Esophagus squamous epithelium (tissue), 5 donors: ENCODE data around the gene HOXA13. TPM values are rescaled to one million over a fixed set of nuclear protein-coding genes. Genes with fewer than 3 reads are reported as not detected.

Source experiments
- DNase-seq: peaks from one replicate; lab custom pipeline; 2025; lab: John Stamatoyannopoulos, UW
- H3K27ac ChIP-seq, 4 donors: fragments of 200-600 bp; sonication (generic); one replicate each; pipeline ENCODE4 v1.5.1; 2016 to 2019; ENCODE audit warnings: mild to moderate bottlenecking in 1 of 4
- H3K27me3 ChIP-seq, 4 donors: fragments of 200-600 bp; sonication (generic); 1 replicate in 3 of 4; 2 replicates in 1 of 4; pipeline versions ENCODE4 v1.5.1 to v1.6.0; 2017 to 2021; ENCODE audit warnings: antibody characterized with exemption in 1 of 4
- H3K36me3 ChIP-seq, 3 donors: fragments of 200-600 bp; sonication (generic); one replicate each; pipeline ENCODE4 v1.5.1; 2016 to 2019
- H3K4me1 ChIP-seq, 3 donors: fragments of 200-600 bp; sonication (generic); one replicate each; pipeline ENCODE4 v1.5.1; 2017 to 2019
- H3K4me3 ChIP-seq, 4 donors: fragments of 200-600 bp; sonication (generic); 1 replicate in 3 of 4; 2 replicates in 1 of 4; pipeline ENCODE4 v1.5.1; 2016 to 2019; ENCODE audit warnings: mild to moderate bottlenecking in 2 of 4, moderate library complexity in 1 of 4
- H3K9me3 ChIP-seq, 3 donors: fragments of 200-600 bp; sonication (generic); one replicate each; pipeline ENCODE4 v1.5.1; 2016 to 2019
- CTCF ChIP-seq, 6 experiments: fragments of 450-650 bp in 4 of 6; fragments of 200-600 bp in 2 of 6; sonication (generic) in 2 of 6; IDR thresholded peaks; one replicate each; pipeline ENCODE4 v1.5.1; 2016 to 2019; ENCODE audit warnings: antibody characterized with exemption in 6 of 6, mild to moderate bottlenecking in 4 of 6, moderate library complexity in 4 of 6
- POLR2A ChIP-seq, 4 donors: fragments of 450-650 bp; IDR thresholded peaks; one replicate each; pipeline ENCODE4 v1.6.1; 2017; ENCODE audit warnings: antibody characterized with exemption in 4 of 4, mild to moderate bottlenecking in 4 of 4, moderate library complexity in 3 of 4
- WGBS, 2 donors: methylation state at CpG; one replicate each; pipeline ENCODE4 v1.1.5; 2018; 5-methylcytosine and 5-hydroxymethylcytosine counted together
- intact Hi-C: fragments of 100-400 bp; cut with DNase I; formaldehyde crosslinking; loops from one replicate; pipeline ENCODE4 v1.15.0; 2022
- total RNA-seq, 4 donors: library from RNA; depleted of rRNA; stranded (reverse); fragments of >200 nt; gene quantifications; one replicate each; pipeline ENCODE4 v1.1.0, GENCODE V29; 2016
- donor health status: DM: yes; HTN: yes; CAD: no.

The HOXA13 gene
- total RNA-seq, 4 donors from 2014 or later, result not detected

GRCh38 chr7:27211084-27211446, 11.2 kb upstream of the HOXA13 start:
- Histone ChIP-seq H3K4me1 (peaks cover 7 to 19% (median 10%) of the 10 kb centered on the region in 3 donors), H3K27me3 (peaks cover 14 to 100% (median 56%) of the 10 kb centered on the region in 4 donors), H3K27ac (no peak overlapping the region), H3K4me3 (no peak overlapping the region), H3K36me3 (no peaks in the 10 kb centered on the region), H3K9me3 (no peaks in the 10 kb centered on the region)
- TF ChIP-seq CTCF (IDR thresholded peaks at IDR 0.05), result no peak
- no peak for TF ChIP-seq POLR2A (IDR thresholded peaks at IDR 0.05)
- intact Hi-C loops, result loop anchor here (5.0 kb wide), 1 partner anchor 371 kb away; no protein-coding TSS in a partner anchor
- no peak for DNase-seq
- 71 to 83% methylated on average over 1 of the region's 1 CpG for WGBS, 2 donors

- intact Hi-C loops, result loop anchor here (5.0 kb wide), 1 partner anchor 372 kb away; no protein-coding TSS in a partner anchor
- peaks cover 19 to 100% (median 61%) of the 10 kb centered on the region in 4 donors for H3K27me3 ChIP-seq
- peak overlapping the region in 3 of 4 donors; percentile 9 to 53 (median 29) for H3K4me3 ChIP-seq
- WGBS, 2 donors, result 7 to 15% methylated on average over 23 to 28 of the region's 32 CpGs
- TF ChIP-seq CTCF (IDR thresholded peaks at IDR 0.05), result peak; percentile 28 to 79 (median 57)
- TF ChIP-seq POLR2A (IDR thresholded peaks at IDR 0.05), result no peak
- no peaks in the 10 kb centered on the region for H3K9me3 ChIP-seq
- no peak overlapping the region for H3K27ac ChIP-seq
- no peak for DNase-seq
- peaks cover 7 to 19% (median 11%) of the 10 kb centered on the region in 3 donors for H3K4me1 ChIP-seq
- H3K36me3 ChIP-seq, result no peaks in the 10 kb centered on the region
Observed at GRCh38 chr7:27210441-27211083, 10.7 kb upstream of the HOXA13 start.

GRCh38 chr7:27209933-27210440, 10.1 kb upstream of the HOXA13 start:
- Histone ChIP-seq H3K4me3 (no peak overlapping the region), H3K36me3 (no peaks in the 10 kb centered on the region), H3K4me1 (peaks cover 7 to 25% (median 16%) of the 10 kb centered on the region in 3 donors), H3K9me3 (no peaks in the 10 kb centered on the region), H3K27me3 (peaks cover 25 to 100% (median 66%) of the 10 kb centered on the region in 4 donors), H3K27ac (no peak overlapping the region)
- intact Hi-C loops, result loop anchor here (5.0 kb wide), 1 partner anchor 372 kb away; no protein-coding TSS in a partner anchor
- DNase-seq, result no peak
- 11 to 35% methylated on average over 3 to 4 of the region's 11 CpGs for WGBS, 2 donors
- TF ChIP-seq POLR2A (IDR thresholded peaks at IDR 0.05) (no peak), CTCF (IDR thresholded peaks at IDR 0.05) (no peak)

GRCh38 chr7:27208998-27209397, 9.1 kb upstream of the HOXA13 start:
- Histone ChIP-seq H3K36me3 (no peaks in the 10 kb centered on the region), H3K4me3 (no peak overlapping the region), H3K4me1 (peaks cover 7 to 31% (median 21%) of the 10 kb centered on the region in 3 donors), H3K27ac (no peak overlapping the region), H3K27me3 (peaks cover 35 to 100% (median 71%) of the 10 kb centered on the region in 4 donors), H3K9me3 (no peaks in the 10 kb centered on the region)
- intact Hi-C loops, result no loop called here
- DNase-seq, result no peak
- 79 to 93% methylated on average over 3 to 4 of the region's 4 CpGs for WGBS, 2 donors
- TF ChIP-seq CTCF (IDR thresholded peaks at IDR 0.05), result no peak
- TF ChIP-seq POLR2A (IDR thresholded peaks at IDR 0.05), result no peak

GRCh38 chr7:27207348-27207985, 7.6 kb upstream of the HOXA13 start:
- TF ChIP-seq CTCF (IDR thresholded peaks at IDR 0.05), result no peak
- TF ChIP-seq POLR2A (IDR thresholded peaks at IDR 0.05), result no peak
- H3K4me1 ChIP-seq, result peaks cover 7 to 19% (median 15%) of the 10 kb centered on the region in 3 donors
- H3K4me3 ChIP-seq, result no peak overlapping the region
- no peak overlapping the region for H3K27ac ChIP-seq
- WGBS, 2 donors, result 42 to 47% methylated on average over 7 of the region's 7 CpGs
- intact Hi-C loops, result no loop called here
- H3K27me3 ChIP-seq, result peaks cover 26 to 100% (median 68%) of the 10 kb centered on the region in 4 donors
- no peak for DNase-seq
- no peaks in the 10 kb centered on the region for H3K36me3 ChIP-seq
- no peaks in the 10 kb centered on the region for H3K9me3 ChIP-seq
